SJCRH30 (cell line): ENCODE data around the gene TRABD2B. TPM values are rescaled to one million over a fixed set of nuclear protein-coding genes. Genes with fewer than 3 reads are reported as not detected.

Experiments used
- DNase-seq, 2 experiments: peaks; one replicate each; pipeline ENCODE4 v3.0.0-alpha.2; 2015 to 2020
- H3K27ac ChIP-seq: fragments of 250-450 bp; sonication (Bioruptor Pico); 2 replicates; pipeline ENCODE4 v1.5.1; 2020; ENCODE audit warnings: mild to moderate bottlenecking, moderate library complexity
- H3K27me3 ChIP-seq: fragments of 250-450 bp; sonication (Bioruptor Pico); 2 replicates; pipeline ENCODE4 v1.5.1; 2020; ENCODE audit warnings: mild to moderate bottlenecking, moderate library complexity
- H3K36me3 ChIP-seq: fragments of 250-450 bp; sonication (Bioruptor Pico); 2 replicates; pipeline ENCODE4 v1.5.1; 2020; ENCODE audit warnings: mild to moderate bottlenecking, moderate library complexity
- H3K4me1 ChIP-seq: fragments of 250-450 bp; sonication (Bioruptor Pico); 2 replicates; pipeline ENCODE4 v1.5.1; 2020; ENCODE audit warnings: mild to moderate bottlenecking, moderate library complexity
- H3K4me3 ChIP-seq: fragments of 250-450 bp; sonication (Bioruptor Pico); 2 replicates; pipeline ENCODE4 v1.5.1; 2020; ENCODE audit warnings: mild to moderate bottlenecking, moderate library complexity
- H3K9me3 ChIP-seq: fragments of 250-450 bp; sonication (Bioruptor Pico); replicated peaks from 2 replicates; pipeline ENCODE4 v1.5.1; 2020; ENCODE audit warnings: mild to moderate bottlenecking, moderate library complexity
- total RNA-seq: library from RNA; depleted of rRNA; stranded (reverse); fragments of >200 nt; shearing (Covaris generic); gene quantifications from 2 replicates; pipeline ENCODE4 v1.2.3, GENCODE V29; 2014

TRABD2B gene
- total RNA-seq, 1 experiment from 2014 or later, result 1.1 TPM

DNA sequence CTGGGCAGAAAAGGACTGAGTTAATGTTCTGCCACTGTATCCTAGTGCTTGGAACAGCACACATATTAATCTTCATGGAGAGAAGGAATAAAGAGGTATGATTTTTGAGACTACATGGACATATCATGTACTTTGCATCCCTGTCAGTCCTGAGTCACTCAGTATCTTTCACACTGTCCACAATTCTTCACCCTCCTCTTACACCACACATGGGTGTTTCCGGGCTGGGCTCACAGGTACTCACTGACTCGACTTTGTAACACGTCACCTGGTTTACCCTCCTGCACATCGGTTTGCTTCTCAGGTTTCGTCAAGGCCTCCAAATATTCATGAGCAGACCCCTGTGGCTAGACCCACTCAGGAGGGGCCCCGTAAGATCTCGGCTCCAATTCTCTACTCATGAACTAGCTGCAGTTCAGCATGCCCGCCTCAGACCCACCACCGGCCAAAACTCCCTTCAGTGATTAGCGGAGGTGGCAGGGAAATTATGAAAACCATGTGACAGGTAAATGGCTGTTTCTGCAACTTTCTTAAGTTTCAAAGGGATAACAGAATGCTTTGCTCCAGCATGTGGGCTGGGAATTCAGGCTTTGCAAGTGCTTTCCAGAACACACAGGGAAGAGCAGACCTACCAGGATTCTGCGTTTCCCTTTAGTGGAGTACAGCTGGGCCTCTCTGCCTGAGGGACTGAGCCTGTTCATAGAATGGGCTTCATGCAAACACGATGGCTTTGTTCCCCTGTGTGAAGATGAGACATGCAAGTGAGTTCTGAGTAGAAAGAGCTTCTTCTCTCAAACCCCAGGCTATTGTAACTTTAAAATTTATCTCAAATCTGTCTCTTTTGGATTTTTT is 31.3 kb upstream of the TRABD2B start:
- Histone ChIP-seq H3K4me1 (no peaks in the 10 kb centered on the region), H3K9me3 (no peaks in the 10 kb centered on the region), H3K27me3 (no peaks in the 10 kb centered on the region), H3K27ac (no peak overlapping the region), H3K4me3 (no peak overlapping the region), H3K36me3 (no peaks in the 10 kb centered on the region)
- no peak for DNase-seq

DNA sequence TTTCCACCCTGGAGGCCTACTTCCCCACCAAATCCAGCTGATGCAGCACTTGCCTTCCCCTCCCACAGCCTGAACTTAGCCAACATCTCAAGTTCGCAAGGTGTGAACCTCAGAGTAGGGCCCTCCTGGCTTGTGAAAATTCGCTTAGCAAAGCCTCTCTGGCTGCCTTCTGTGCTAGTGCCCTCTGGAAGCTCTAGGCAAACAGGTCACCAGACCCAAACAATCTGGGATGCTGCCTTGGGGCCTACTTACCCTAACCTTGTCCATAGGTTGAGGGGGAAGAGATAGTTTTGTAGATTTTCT is 30.3 kb upstream of the TRABD2B start:
- H3K4me1 ChIP-seq, result no peaks in the 10 kb centered on the region
- H3K27me3 ChIP-seq, result no peaks in the 10 kb centered on the region
- no peak overlapping the region for H3K27ac ChIP-seq
- H3K9me3 ChIP-seq, result no peaks in the 10 kb centered on the region
- H3K4me3 ChIP-seq, result no peak overlapping the region
- DNase-seq, result no peak
- H3K36me3 ChIP-seq, result no peaks in the 10 kb centered on the region

DNA sequence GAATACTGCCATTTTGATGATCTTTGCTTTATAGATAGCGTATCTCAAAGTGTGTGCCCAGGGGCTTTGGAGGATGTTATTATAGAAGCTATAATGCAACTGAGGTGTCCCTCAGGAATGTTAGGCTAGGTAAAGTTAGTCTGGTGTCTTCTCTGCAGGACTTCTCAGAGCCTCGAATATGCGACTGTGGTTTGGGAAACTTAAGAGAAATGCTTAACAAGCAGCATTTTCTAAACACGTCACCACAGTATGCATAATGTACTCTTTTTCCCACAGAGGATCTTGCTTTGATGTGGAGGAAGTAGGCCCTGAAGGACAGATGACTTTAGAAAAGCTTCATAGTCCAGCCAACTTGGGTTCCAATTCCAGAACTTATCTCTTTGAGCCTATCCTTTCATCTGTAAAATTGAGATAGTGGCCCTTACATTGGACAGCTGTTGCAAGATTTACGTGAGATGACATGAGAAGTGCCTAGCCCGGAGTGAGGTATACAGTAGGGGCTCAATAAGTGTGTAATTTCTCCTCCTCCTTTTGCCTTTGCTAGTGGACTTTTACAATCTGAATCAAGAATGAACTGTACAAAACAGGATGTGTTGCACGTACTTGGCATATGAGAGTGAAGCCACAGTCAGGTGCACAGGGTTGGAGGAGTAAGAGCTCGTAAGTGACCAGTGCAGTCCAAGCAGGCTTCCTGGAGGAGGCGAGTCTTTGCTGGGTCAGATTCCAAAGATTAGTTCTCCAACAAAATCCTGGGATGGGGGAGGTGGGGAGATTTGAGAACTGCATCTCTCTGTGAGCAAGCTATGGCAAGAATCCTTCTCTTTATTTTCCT is 29.7 kb upstream of the TRABD2B start:
- DNase-seq, result no peak
- H3K36me3 ChIP-seq, result no peaks in the 10 kb centered on the region
- H3K4me1 ChIP-seq, result no peaks in the 10 kb centered on the region
- H3K9me3 ChIP-seq, result no peaks in the 10 kb centered on the region
- H3K4me3 ChIP-seq, result no peak overlapping the region
- 0 out of 2 replicates have a peak, but pooled peaks cover 4% of the 10 kb centered on the region for H3K27me3 ChIP-seq
- H3K27ac ChIP-seq, result no peak overlapping the region

DNA sequence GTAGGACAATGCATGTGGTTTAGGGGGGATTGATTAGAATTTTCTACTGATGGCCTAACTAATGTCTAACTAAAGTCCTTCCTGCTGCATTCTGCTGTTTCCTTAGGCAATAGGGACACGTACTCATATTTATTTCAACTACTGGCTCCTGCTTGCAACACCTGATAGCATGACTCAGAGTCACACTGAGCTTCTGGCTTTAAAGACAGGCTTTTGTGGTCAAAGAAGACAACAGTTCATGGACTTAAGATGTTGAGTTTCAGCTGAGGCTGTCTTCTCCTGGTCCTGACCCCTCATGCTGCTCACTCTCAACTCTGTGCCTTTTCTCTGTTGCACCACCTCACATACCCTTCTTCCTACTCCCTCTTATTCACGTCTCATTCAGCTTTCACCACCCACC is 29.1 kb upstream of the TRABD2B start:
- DNase-seq, result no peak
- Histone ChIP-seq H3K9me3 (no peaks in the 10 kb centered on the region), H3K4me1 (no peaks in the 10 kb centered on the region)

DNA sequence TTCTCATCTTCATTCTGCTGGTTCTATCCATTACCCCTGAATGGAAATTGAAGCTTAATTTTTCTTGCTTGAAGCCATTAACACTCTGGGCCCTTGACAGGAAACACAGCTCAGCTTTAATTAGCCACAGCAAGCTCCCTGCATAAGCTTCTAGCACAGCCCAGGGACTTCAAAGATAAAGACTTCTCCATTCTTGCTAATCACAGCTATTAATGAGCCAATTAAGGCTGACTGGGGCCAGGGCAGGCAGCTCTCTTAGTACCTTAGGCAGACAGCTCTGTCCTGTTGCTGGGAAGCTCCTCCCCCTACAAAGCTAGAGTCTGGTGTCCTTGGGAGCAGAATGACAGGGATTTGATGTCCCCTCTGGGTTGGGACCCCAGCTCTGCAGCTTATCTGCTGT is 27.9 kb upstream of the TRABD2B start:
- Histone ChIP-seq H3K36me3 (no peaks in the 10 kb centered on the region), H3K4me3 (no peak overlapping the region), H3K9me3 (no peaks in the 10 kb centered on the region), H3K27ac (no peak overlapping the region), H3K4me1 (no peaks in the 10 kb centered on the region), H3K27me3 (0 out of 2 replicates have a peak, but pooled peaks cover 6% of the 10 kb centered on the region)
- no peak for DNase-seq

More for the DNA sequence above, 29.1 kb upstream of the TRABD2B start:
- H3K36me3 ChIP-seq, result no peaks in the 10 kb centered on the region
- no peak overlapping the region for H3K4me3 ChIP-seq
- H3K27ac ChIP-seq, result no peak overlapping the region
- 0 out of 2 replicates have a peak, but pooled peaks cover 6% of the 10 kb centered on the region for H3K27me3 ChIP-seq

DNA sequence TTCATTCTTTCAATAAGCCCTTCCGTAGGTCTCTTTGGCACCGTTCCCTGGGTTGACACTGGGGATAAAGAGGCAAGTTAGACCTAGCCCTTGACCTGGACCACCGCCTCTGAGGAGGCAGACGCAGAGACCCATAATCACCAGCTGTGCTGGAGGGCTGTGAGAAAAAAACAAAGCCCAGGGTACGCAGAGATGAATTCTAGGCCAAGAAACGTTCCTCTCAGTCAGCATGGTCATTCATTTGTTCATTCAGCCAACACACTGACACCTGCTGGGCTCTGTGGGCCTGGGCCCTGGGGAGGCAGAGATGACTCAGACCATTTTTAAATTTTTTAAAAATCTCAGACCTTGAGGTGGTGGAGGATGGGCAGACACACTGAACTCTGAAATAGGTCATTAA is 26.3 kb upstream of the TRABD2B start:
- no peaks in the 10 kb centered on the region for H3K36me3 ChIP-seq
- no peaks in the 10 kb centered on the region for H3K9me3 ChIP-seq
- no peak for DNase-seq
- H3K27ac ChIP-seq, result no peak overlapping the region
- H3K27me3 ChIP-seq, result 0 out of 2 replicates have a peak, but pooled peaks cover 6% of the 10 kb centered on the region
- H3K4me3 ChIP-seq, result no peak overlapping the region
- no peaks in the 10 kb centered on the region for H3K4me1 ChIP-seq

DNA sequence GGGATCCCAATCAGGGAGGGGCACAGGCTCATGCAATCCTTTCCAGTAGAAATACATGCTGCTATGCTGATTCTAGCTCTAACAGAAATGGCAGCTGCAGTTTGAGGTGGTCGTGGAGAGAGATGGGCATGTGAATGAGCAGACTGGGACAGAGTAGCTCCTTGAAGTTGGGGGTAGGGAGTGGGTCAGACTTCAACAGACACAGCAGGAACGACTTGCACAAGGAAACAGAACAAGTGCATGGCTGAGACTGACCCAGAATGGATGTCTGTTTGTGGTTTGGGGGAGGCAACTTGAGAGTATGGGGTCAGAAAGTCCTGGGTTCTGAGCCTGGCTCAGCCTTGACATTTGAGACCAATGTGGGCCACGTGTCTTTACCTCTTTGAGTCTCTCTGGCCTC is 25.1 kb upstream of the TRABD2B start:
- H3K4me3 ChIP-seq, result no peak overlapping the region
- no peaks in the 10 kb centered on the region for H3K36me3 ChIP-seq
- DNase-seq, result no peak
- no peak overlapping the region for H3K27ac ChIP-seq
- H3K4me1 ChIP-seq, result no peaks in the 10 kb centered on the region
- no peaks in the 10 kb centered on the region for H3K9me3 ChIP-seq
- 0 out of 2 replicates have a peak, but pooled peaks cover 6% of the 10 kb centered on the region for H3K27me3 ChIP-seq

DNA sequence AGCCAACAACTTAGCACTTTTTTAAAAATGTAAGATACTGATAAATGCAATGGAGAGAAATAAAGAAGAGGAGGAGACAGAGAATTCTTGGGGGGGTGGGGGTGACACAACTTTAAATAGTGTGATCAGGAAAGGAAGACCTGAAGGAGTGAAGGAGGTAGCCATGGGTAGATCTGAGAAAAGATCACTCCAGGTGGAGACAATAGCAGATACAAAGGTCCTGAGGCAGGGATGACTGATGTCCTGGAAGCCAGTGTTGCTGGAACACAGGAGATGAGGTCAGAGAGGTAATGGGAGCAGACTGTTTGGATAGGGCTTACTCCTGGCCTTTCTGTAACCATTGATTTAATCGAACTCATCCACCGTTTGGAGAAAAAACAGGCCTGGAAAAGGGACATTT is 24.6 kb upstream of the TRABD2B start:
- DNase-seq, result no peak
- Histone ChIP-seq H3K27ac (no peak overlapping the region), H3K9me3 (no peaks in the 10 kb centered on the region), H3K36me3 (no peaks in the 10 kb centered on the region), H3K4me3 (no peak overlapping the region), H3K27me3 (0 out of 2 replicates have a peak, but pooled peaks cover 6% of the 10 kb centered on the region), H3K4me1 (no peaks in the 10 kb centered on the region)

DNA sequence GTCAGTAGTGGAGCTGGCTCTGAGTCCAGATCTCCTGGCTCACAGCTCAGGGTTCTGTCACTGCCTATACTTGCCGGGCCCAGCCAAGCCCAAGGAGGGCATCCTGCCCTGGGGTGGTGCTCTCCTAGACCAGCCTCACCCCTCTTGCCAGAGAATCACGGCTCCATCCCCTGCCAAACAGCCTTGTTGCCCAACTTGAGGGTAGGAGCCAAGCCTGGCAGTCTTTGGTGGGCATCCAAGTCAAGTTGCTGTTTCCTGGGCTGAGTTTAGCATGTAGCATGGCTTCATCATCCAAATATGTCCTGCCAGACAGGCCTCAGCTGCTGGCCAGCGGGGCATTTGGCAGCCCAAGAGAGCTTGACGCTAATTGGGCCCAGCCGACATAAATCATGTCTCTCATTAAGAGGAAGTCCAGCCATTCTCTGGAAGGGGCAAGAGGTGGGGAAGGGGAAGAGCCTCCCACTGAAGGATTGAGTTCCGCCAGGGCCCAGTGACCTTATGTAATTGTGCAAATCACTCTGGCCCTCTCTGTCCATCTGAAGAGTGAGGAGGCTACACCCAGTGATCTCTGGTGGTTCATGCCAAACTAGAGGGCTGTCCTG is 22.6 kb upstream of the TRABD2B start:
- Histone ChIP-seq H3K27ac (no peak overlapping the region), H3K27me3 (0 out of 2 replicates have a peak, but pooled peaks cover 6% of the 10 kb centered on the region), H3K4me1 (no peaks in the 10 kb centered on the region), H3K4me3 (no peak overlapping the region), H3K9me3 (no peaks in the 10 kb centered on the region), H3K36me3 (no peaks in the 10 kb centered on the region)
- DNase-seq, result no peak

DNA sequence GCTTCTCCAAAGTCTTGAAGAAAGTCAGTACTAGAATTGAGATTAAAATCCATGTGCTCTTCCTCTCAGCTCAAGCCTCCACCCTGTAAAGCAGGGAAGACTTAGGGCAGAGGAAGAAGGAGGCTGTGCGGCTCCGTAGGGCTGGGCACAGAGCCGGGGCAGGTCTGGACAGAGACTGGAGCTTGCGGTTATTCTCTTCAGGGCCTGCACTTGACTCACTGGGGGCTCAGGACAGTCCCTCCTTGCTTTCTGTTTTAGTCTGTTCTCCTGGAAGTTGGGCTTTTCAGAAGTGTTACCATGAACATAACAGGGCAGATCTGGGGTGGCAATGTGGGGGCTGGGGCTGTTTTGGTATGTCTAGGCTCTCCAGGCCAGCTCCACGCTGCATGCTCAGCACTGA is 21.6 kb upstream of the TRABD2B start:
- H3K4me3 ChIP-seq, result no peak overlapping the region
- DNase-seq, result no peak
- H3K27me3 ChIP-seq, result 0 out of 2 replicates have a peak, but pooled peaks cover 6% of the 10 kb centered on the region
- no peaks in the 10 kb centered on the region for H3K4me1 ChIP-seq
- H3K27ac ChIP-seq, result no peak overlapping the region
- H3K36me3 ChIP-seq, result no peaks in the 10 kb centered on the region
- no peaks in the 10 kb centered on the region for H3K9me3 ChIP-seq

DNA sequence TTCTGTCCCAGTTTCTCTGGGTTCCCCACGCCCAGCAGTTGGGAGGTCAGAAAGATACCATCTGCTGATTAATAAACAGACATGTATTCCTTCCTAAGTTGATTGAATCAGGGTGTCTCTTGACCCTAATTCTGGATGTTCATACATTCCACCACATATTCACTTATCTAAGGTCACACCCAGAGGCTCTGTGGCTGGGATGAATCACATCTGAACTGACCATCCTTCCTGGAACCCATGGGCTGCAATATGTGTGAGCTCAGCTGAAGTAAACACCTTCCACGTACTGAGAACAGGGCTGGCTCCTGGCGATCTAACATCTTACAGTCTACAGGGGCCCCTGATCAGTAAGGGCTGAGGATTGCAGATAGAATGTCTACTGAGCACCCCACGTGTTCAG is 20.5 kb upstream of the TRABD2B start:
- no peak for DNase-seq
- H3K4me3 ChIP-seq, result no peak overlapping the region
- H3K36me3 ChIP-seq, result no peaks in the 10 kb centered on the region
- 0 out of 2 replicates have a peak, but pooled peaks cover 6% of the 10 kb centered on the region for H3K27me3 ChIP-seq
- H3K27ac ChIP-seq, result no peak overlapping the region
- H3K4me1 ChIP-seq, result no peaks in the 10 kb centered on the region
- no peaks in the 10 kb centered on the region for H3K9me3 ChIP-seq

DNA sequence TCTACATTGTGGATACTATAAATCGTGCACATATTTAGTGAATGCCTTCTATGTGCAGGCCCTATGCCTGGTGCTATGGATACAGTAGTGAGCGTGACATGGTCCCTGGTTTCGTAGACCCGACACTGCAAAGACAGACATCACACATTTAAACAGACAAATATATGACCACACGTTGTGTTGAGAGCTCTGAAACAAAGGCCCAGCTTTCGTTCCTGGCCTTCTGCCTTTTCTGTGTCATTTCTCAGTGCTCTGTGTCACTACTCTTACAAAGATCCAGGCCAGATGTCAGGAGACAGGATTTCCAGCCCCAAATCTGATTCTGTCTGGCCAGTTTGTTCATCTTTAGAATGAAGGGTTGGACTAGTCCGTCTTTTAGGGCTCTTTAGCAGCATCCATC is 19.3 kb upstream of the TRABD2B start:
- H3K4me3 ChIP-seq, result no peak overlapping the region
- no peaks in the 10 kb centered on the region for H3K4me1 ChIP-seq
- H3K27ac ChIP-seq, result no peak overlapping the region
- DNase-seq, result no peak
- H3K9me3 ChIP-seq, result no peaks in the 10 kb centered on the region
- H3K36me3 ChIP-seq, result no peaks in the 10 kb centered on the region
- H3K27me3 ChIP-seq, result no peaks in the 10 kb centered on the region

DNA sequence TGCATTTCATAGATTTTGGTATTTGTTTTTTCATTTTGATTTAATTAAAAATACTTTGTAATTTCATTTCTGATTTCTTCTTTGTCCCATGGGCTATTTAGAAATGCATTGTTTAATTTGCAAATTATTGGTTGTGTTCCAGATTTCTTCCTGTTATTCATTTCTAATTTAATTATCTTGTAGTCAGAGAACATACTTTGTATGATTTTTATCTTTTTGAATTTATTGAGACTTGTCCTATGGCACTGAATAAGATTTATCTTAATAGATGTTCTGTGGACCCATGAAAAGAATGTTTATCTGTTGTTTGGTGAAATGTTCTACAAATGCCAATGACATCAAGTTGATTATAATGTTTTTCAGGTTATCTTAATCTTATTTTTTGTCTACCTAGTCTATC is 16.1 kb upstream of the TRABD2B start:
- H3K27me3 ChIP-seq, result no peaks in the 10 kb centered on the region

DNA sequence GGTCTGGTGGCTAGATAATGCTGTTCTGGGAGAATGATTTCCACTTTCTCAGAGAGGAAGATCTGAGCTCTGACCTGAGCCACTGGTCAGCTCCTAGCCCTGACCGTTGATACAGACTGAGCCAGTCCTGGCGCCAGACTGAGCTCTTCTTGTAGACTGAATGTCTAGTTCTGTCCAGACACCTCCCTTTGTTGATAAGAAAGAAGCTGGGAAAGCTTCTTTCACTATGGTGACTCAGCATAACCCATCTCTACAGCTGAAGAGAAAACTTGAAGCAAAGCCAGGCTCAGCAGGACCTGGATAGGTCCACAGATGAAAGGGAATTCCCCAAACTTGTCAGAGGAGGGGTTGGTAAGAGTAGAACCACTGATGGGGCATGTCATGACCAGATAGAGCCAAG is 9.9 kb upstream of the TRABD2B start:
- no peaks in the 10 kb centered on the region for H3K36me3 ChIP-seq
- H3K4me1 ChIP-seq, result peaks cover 34% of the 10 kb centered on the region
- no peak for DNase-seq
- no peaks in the 10 kb centered on the region for H3K9me3 ChIP-seq
- no peak overlapping the region for H3K4me3 ChIP-seq
- H3K27ac ChIP-seq, result no peak overlapping the region; the same call in 1 of the 2 replicates
- H3K27me3 ChIP-seq, result no peaks in the 10 kb centered on the region

More for the DNA sequence above, 16.1 kb upstream of the TRABD2B start:
- no peak for DNase-seq
- no peaks in the 10 kb centered on the region for H3K9me3 ChIP-seq
- no peak overlapping the region for H3K4me3 ChIP-seq
- H3K27ac ChIP-seq, result no peak overlapping the region
- H3K36me3 ChIP-seq, result no peaks in the 10 kb centered on the region
- H3K4me1 ChIP-seq, result peaks cover 11% of the 10 kb centered on the region

DNA sequence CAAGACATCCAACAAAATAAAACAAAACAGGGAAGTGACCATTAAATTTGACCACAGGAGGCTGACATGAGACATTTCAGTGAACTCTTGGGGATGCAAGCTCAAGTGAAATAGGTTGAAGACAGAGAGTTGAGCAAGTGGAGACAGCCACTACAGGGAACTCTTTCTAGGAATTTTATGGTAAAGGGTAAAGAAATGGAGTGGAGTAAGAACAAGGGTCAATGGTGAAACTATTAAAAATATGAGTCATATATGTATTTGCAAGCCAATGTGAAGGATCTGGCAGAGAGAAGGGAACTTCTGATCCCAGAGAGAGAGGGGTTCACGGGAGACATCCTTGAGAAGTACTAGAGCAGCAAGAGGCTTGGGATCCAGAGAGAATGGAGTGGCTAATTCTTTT is 9.1 kb upstream of the TRABD2B start:
- no peak overlapping the region for H3K4me3 ChIP-seq
- H3K27ac ChIP-seq, result no peak overlapping the region
- peaks cover 34% of the 10 kb centered on the region for H3K4me1 ChIP-seq
- no peak for DNase-seq
- H3K9me3 ChIP-seq, result no peaks in the 10 kb centered on the region
- H3K27me3 ChIP-seq, result no peaks in the 10 kb centered on the region
- no peaks in the 10 kb centered on the region for H3K36me3 ChIP-seq
